CD4-positive, alpha-beta memory T cell (primary cell): ENCODE measurements around the gene NAALADL2. TPM values are rescaled to one million over a fixed set of nuclear protein-coding genes. Genes with fewer than 3 reads are reported as not detected.

Experiments used
- CTCF ChIA-PET: fragments of 350-600 bp; sonication (Branson Sonifier 250); formaldehyde crosslinking; loops from one replicate; lab custom pipeline; 2021; ENCODE audit warnings: inconsistent platforms; ENCODE audit not compliant: partially characterized antibody; lab: Charles Lee
- POLR2A ChIA-PET: fragments of 350-600 bp; sonication (Branson Sonifier 250); formaldehyde crosslinking; loops from one replicate; lab custom pipeline; 2021; ENCODE audit not compliant: partially characterized antibody; lab: Charles Lee
- DNase-seq, 5 donors: peaks; one replicate each; pipeline versions ENCODE4 v3.0.0 to v3.0.0-alpha.2; 2020 to 2022; ENCODE audit warnings: mixed read lengths in 1 of 5
- H3K27ac ChIP-seq: one replicate; pipeline ENCODE4 v1.7.0; 2013; ENCODE audit warnings: low read depth, low read length
- H3K27me3 ChIP-seq: 2 replicates; pipeline ENCODE4 v1.7.0; 2013; ENCODE audit warnings: mild to moderate bottlenecking, low read length, moderate library complexity; ENCODE audit not compliant: insufficient read depth
- H3K36me3 ChIP-seq: 2 replicates; pipeline ENCODE4 v1.7.0; 2013; ENCODE audit warnings: mild to moderate bottlenecking, low read length, moderate library complexity; ENCODE audit not compliant: insufficient read depth
- H3K4me1 ChIP-seq: 2 replicates; pipeline ENCODE4 v1.7.0; 2013; ENCODE audit warnings: mild to moderate bottlenecking, low read length, moderate library complexity; ENCODE audit not compliant: insufficient read depth
- H3K4me3 ChIP-seq, 2 donors: one replicate each; pipeline ENCODE4 v1.7.0; 2013; ENCODE audit warnings: low read length in 2 of 2, mild to moderate bottlenecking in 1 of 2
- H3K9me3 ChIP-seq, 2 donors: one replicate each; pipeline ENCODE4 v1.7.0; 2013; ENCODE audit warnings: low read length in 2 of 2, control low read depth in 1 of 2; ENCODE audit not compliant: control insufficient read depth in 1 of 2
- H3K27ac Mint-ChIP-seq, 7 donors: one replicate each; pipeline ENCODE4 v1.8.0; 2020 to 2021; ENCODE audit warnings: mixed read lengths in 7 of 7, mild to moderate bottlenecking in 6 of 7, inconsistent platforms in 3 of 7, moderate library complexity in 3 of 7
- H3K27me3 Mint-ChIP-seq, 2 donors: one replicate each; pipeline ENCODE4 v1.8.0; 2020 to 2021; ENCODE audit warnings: mixed read lengths in 2 of 2
- H3K36me3 Mint-ChIP-seq, 2 donors: one replicate each; pipeline ENCODE4 v1.8.0; 2020 to 2021; ENCODE audit warnings: mixed read lengths in 2 of 2, inconsistent platforms in 1 of 2, mild to moderate bottlenecking in 1 of 2
- H3K4me1 Mint-ChIP-seq, 4 donors: one replicate each; pipeline ENCODE4 v1.8.0; 2020 to 2021; ENCODE audit warnings: mixed read lengths in 4 of 4, mild to moderate bottlenecking in 1 of 4
- H3K4me3 Mint-ChIP-seq, 8 donors: one replicate each; pipeline ENCODE4 v1.8.0; 2020 to 2021; ENCODE audit warnings: mixed read lengths in 8 of 8, mild to moderate bottlenecking in 7 of 8, moderate library complexity in 6 of 8, inconsistent platforms in 3 of 8
- H3K9me3 Mint-ChIP-seq, 8 donors: one replicate each; pipeline ENCODE4 v1.8.0; 2020 to 2021; ENCODE audit warnings: mixed read lengths in 8 of 8, mild to moderate bottlenecking in 5 of 8, inconsistent platforms in 3 of 8, moderate library complexity in 1 of 8
- intact Hi-C: fragments of 100-400 bp; cut with micrococcal nuclease; formaldehyde crosslinking; loops from one replicate; pipeline ENCODE4 v1.15.1; 2023
- polyA plus RNA-seq, 2 donors: library from polyadenylated mRNA; unstranded; fragments of 300-500 nt; fragmentation: Illumina TruSeq; gene quantifications; one replicate each; pipeline ENCODE4 v1.2.3, GENCODE V29; 2021
- total RNA-seq, 2 experiments: library from RNA; stranded (reverse); gene quantifications; one replicate each; pipeline ENCODE4 v1.2.3, GENCODE V29; 2021

The NAALADL2 gene
- total and polyA plus RNA-seq, 4 experiments from 2014 or later, result not detected

DNA sequence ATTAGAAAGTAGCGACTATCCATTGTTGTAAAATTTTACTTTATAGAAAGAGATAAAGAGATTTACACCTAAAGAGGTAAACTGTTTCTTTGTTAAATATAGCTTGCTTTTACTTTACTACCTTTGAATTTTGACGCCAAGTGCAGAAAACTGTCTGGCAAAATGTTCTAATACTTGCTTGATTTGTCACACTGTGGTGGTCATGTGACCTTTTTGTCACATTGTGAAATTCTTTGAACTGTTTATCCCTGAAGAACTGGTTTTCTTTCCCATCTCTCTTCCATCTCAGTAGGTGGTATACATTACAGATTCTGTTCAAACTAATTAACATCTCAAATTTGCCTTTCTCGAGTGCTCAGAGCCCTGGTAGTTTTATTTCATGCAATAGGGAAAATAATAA lies 327.4 kb downstream of the NAALADL2 start:
- Mint-ChIP-seq H3K27ac (no peak overlapping the region), H3K4me1 (no peaks in the 10 kb centered on the region), H3K4me3 (no peak overlapping the region), H3K27me3 (no peaks in the 10 kb centered on the region), H3K9me3 (peaks cover 0 to 9% (median 2%) of the 10 kb centered on the region in 8 donors), H3K36me3 (no peaks in the 10 kb centered on the region)
- H3K27me3 ChIP-seq, result no peaks in the 10 kb centered on the region
- no peak overlapping the region for H3K4me3 ChIP-seq
- ChIA-PET POLR2A (no interaction called here), CTCF (no interaction called here)
- H3K9me3 ChIP-seq, result no peaks in the 10 kb centered on the region
- intact Hi-C loops, result no loop called here
- no peaks in the 10 kb centered on the region for H3K36me3 ChIP-seq
- H3K4me1 ChIP-seq, result no peaks in the 10 kb centered on the region
- no peak for DNase-seq
- no peak overlapping the region for H3K27ac ChIP-seq

DNA sequence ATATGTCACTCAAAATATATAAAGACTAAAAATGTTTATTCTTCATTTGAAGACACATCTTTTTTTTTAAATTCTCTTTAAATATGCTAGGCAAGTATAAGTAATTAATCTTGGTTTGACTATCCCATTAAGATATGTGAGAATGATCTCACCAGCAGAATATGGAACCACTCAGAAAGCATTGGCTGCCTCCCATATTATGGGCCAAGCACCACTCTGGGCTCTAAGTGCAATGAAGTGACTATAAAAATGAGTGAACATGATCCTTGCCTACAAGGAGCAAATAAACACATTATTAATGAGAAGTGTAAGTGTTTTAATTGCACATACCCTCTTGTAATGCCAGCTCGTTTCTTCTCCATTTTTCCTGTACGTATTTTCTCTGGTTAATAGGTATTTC lies 328.5 kb downstream of the NAALADL2 start:
- ChIA-PET CTCF (no interaction called here), POLR2A (no interaction called here)
- no peaks in the 10 kb centered on the region for H3K4me1 ChIP-seq
- no peak for DNase-seq
- H3K27me3 ChIP-seq, result no peaks in the 10 kb centered on the region
- Mint-ChIP-seq H3K27me3 (no peaks in the 10 kb centered on the region), H3K4me3 (no peak overlapping the region), H3K36me3 (no peaks in the 10 kb centered on the region), H3K4me1 (no peaks in the 10 kb centered on the region), H3K27ac (no peak overlapping the region), H3K9me3 (peaks cover 0 to 9% (median 2%) of the 10 kb centered on the region in 8 donors)
- no peaks in the 10 kb centered on the region for H3K36me3 ChIP-seq
- no peaks in the 10 kb centered on the region for H3K9me3 ChIP-seq
- no peak overlapping the region for H3K4me3 ChIP-seq
- intact Hi-C loops, result no loop called here
- no peak overlapping the region for H3K27ac ChIP-seq

DNA sequence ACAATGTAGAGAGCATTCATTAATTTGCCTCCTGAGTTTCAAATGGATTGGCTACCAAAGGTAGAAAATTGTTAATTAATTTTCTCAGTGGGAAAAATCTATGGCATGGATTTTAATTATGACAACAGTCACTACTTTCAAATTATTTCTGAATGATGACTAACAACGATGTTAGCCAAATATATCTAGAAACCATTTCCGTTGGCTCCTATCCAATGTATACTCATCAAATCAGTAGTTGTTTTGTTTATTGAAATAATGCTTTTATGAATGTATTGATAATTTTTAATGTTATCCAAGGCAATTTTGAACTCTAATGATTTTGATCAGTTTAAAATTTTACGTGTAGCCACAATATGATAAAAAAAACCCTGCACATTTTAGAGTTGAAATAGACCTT lies 333.4 kb downstream of the NAALADL2 start:
- H3K27me3 ChIP-seq, result no peaks in the 10 kb centered on the region
- Mint-ChIP-seq H3K4me3 (no peak overlapping the region), H3K9me3 (peaks cover 0 to 8% (median 1%) of the 10 kb centered on the region in 8 donors), H3K36me3 (no peaks in the 10 kb centered on the region), H3K27ac (no peak overlapping the region), H3K4me1 (no peaks in the 10 kb centered on the region), H3K27me3 (no peaks in the 10 kb centered on the region)
- no peak overlapping the region for H3K4me3 ChIP-seq
- POLR2A ChIA-PET, result no interaction called here
- H3K27ac ChIP-seq, result no peak overlapping the region
- CTCF ChIA-PET, result no interaction called here
- H3K9me3 ChIP-seq, result no peaks in the 10 kb centered on the region
- no peaks in the 10 kb centered on the region for H3K36me3 ChIP-seq
- no peak for DNase-seq
- H3K4me1 ChIP-seq, result no peaks in the 10 kb centered on the region
- intact Hi-C loops, result no loop called here

DNA sequence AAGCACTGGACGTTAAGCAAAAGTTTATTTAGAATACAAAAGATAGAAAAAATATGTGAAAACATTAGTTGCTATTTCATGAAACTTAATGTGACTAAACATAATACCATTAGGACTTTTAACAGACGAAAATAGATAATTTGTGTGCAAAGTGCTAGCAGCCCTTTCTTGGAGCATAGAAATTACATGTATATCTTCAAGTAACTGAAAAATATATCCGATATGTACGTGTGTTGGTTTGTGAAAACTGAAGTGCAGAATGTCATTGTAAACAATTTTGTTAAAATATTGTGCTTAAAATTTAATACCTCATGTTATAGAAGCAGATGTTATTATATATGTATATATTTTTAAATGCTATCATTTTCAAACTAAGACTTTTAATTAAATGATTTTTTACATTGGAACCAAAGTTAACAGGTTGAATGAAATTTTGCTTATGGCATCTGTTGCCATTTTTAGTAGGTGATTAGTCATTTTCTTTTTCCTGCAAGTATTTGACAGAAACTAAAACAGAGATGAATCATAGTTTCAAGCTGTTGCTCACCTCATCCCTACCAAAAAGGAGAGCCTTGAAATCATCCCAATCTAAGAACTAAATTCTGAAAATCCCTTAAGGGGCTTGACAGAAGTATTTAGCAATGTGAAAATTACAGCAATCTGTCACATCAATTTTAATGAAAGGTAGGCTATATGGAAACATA lies 334.8 kb downstream of the NAALADL2 start:
- H3K27ac ChIP-seq, result no peak overlapping the region
- H3K36me3 Mint-ChIP-seq, result no peaks in the 10 kb centered on the region
- H3K27me3 Mint-ChIP-seq, result no peaks in the 10 kb centered on the region
- ChIA-PET CTCF (no interaction called here), POLR2A (no interaction called here)
- no peaks in the 10 kb centered on the region for H3K9me3 ChIP-seq
- H3K4me1 Mint-ChIP-seq, result no peaks in the 10 kb centered on the region
- no peaks in the 10 kb centered on the region for H3K36me3 ChIP-seq
- H3K4me3 ChIP-seq, result no peak overlapping the region
- intact Hi-C loops, result no loop called here
- peaks cover 0 to 8% (median 0%) of the 10 kb centered on the region in 8 donors for H3K9me3 Mint-ChIP-seq
- H3K27me3 ChIP-seq, result no peaks in the 10 kb centered on the region
- DNase-seq, result no peak
- no peak overlapping the region for H3K27ac Mint-ChIP-seq
- H3K4me1 ChIP-seq, result no peaks in the 10 kb centered on the region
- H3K4me3 Mint-ChIP-seq, result no peak overlapping the region

DNA sequence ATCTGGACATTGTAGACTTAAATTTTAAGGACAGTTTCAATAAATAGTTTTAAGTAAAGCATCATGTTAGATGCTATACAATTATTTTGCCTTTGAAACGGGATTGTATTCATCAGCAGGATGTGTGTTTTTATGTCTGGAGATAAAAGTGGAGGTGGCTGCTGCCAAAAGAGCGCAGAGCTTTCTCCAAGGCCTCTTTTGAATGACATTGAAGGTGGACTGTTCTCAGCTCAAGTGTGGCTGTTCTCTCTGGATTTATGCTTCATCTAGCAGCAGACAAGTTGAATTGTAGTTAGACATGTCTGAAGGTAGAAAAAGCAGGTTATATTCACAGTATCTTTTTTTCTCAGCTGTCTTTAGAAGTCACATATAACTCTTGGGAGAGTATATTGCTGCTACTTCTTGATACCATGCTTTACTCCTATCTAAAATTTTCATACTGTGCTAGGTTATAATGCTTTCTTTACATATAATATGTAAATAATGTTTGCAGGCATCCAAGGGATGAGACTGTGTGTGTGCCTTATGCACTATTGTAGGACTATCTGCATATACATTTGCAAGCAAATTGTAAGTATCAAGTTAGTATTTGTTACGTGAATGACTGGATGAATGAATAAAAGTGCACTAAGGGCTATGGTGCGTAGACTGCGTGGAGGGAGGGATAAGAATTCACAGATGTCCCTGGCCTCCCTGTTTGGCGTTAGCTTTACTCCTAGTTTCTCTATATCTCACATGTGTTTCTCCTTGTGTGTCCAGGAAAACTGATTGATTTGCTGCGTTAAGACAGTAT lies 340.1 kb downstream of the NAALADL2 start:
- H3K4me3 ChIP-seq, result no peak overlapping the region
- no peaks in the 10 kb centered on the region for H3K9me3 ChIP-seq
- CTCF ChIA-PET, result no interaction called here
- Mint-ChIP-seq H3K27ac (no peak overlapping the region), H3K9me3 (peaks cover 1 to 16% (median 5%) of the 10 kb centered on the region in 8 donors), H3K27me3 (no peaks in the 10 kb centered on the region), H3K4me3 (no peak overlapping the region), H3K4me1 (no peaks in the 10 kb centered on the region), H3K36me3 (no peaks in the 10 kb centered on the region)
- no peaks in the 10 kb centered on the region for H3K4me1 ChIP-seq
- H3K27me3 ChIP-seq, result no peaks in the 10 kb centered on the region
- H3K36me3 ChIP-seq, result no peaks in the 10 kb centered on the region
- intact Hi-C loops, result no loop called here
- DNase-seq, result no peak
- no peak overlapping the region for H3K27ac ChIP-seq
- POLR2A ChIA-PET, result no interaction called here

DNA sequence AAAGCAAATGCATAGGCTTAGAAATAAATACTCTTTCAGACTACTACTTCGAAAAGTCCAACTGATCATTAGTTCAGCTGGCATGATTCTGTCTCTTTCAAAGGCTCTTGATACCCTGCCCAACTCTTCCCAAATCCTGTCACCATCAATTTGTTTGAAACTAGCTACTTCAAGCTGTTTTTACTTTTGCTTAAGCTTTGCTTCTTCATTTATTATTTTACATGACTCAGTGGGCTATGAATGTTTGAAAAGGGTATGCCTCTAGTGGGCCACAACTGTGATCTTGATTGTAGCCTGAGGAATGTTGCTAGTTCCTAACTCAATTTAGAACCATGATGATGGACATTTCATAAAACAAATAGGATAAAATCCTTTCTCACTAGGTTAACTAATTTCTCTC lies 340.8 kb downstream of the NAALADL2 start:
- H3K4me1 ChIP-seq, result no peaks in the 10 kb centered on the region
- Mint-ChIP-seq H3K4me1 (no peaks in the 10 kb centered on the region), H3K36me3 (no peaks in the 10 kb centered on the region), H3K4me3 (no peak overlapping the region), H3K9me3 (peaks cover 3 to 16% (median 5%) of the 10 kb centered on the region in 8 donors), H3K27ac (no peak overlapping the region), H3K27me3 (no peaks in the 10 kb centered on the region)
- ChIA-PET CTCF (no interaction called here), POLR2A (no interaction called here)
- intact Hi-C loops, result no loop called here
- H3K27me3 ChIP-seq, result no peaks in the 10 kb centered on the region
- DNase-seq, result no peak
- H3K9me3 ChIP-seq, result no peaks in the 10 kb centered on the region
- no peak overlapping the region for H3K4me3 ChIP-seq
- H3K27ac ChIP-seq, result no peak overlapping the region
- H3K36me3 ChIP-seq, result no peaks in the 10 kb centered on the region

DNA sequence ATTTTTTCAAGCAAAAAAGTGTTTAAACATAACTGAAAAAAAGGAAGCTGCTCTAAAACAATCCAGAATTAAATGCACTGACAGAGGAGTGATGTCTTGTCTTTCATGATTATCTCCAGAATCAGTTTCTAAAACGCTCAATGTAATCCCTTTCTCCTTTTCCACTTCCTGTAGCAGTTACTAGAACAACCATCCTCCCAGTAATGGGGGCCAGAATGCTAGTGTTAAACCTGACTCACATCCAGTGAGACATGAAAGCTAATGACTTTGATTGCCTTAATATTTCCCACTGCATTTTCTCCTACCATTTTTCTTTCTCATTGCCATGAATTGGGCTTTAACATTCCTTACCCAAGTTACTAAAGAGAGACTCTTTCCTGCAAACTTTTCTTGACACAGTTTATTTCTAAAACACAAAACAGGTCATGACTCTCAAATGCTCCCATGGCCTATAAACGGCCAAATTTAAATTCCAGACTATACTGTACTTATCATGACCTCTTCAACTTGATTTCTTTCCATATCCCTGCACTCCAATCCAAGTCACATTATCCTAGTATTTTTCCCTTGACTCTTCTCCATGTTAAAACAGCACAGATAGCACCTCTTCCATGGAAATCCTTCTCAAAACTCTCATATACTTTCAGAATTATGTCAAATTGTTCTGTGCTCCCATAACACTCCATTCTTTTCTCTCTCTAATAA lies 341.4 kb downstream of the NAALADL2 start:
- no peaks in the 10 kb centered on the region for H3K27me3 Mint-ChIP-seq
- ChIA-PET CTCF (no interaction called here), POLR2A (no interaction called here)
- Histone ChIP-seq H3K4me1 (no peaks in the 10 kb centered on the region), H3K4me3 (no peak overlapping the region), H3K36me3 (no peaks in the 10 kb centered on the region), H3K9me3 (no peaks in the 10 kb centered on the region), H3K27me3 (no peaks in the 10 kb centered on the region), H3K27ac (no peak overlapping the region)
- H3K9me3 Mint-ChIP-seq, result peaks cover 3 to 16% (median 7%) of the 10 kb centered on the region in 8 donors
- H3K36me3 Mint-ChIP-seq, result no peaks in the 10 kb centered on the region
- H3K27ac Mint-ChIP-seq, result no peak overlapping the region
- H3K4me3 Mint-ChIP-seq, result no peak overlapping the region
- intact Hi-C loops, result no loop called here
- no peak for DNase-seq
- no peaks in the 10 kb centered on the region for H3K4me1 Mint-ChIP-seq
